Measurements from ENCODE around the gene SPAG6.

DNA sequence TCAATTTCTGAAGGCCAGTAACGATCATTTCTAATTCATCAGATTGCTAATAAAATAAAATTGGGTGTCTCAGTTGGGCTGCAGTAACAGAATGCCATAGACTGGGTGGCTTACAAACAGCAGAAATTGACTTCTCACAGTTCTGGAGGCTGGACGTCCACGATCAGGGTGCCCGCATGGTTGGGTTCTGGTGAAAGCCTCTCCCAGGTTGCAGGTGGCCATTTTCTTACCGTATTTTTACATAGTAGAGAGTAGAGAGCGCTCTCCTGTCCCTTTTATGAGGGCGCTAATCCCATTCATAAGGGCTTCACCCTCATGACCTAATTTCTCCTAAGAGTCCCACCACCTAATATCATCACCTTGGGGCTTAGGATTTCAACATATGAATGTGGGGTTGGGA is 106.0 kb downstream of the SPAG6 start:
- TF ChIP-seq RXRA (IDR thresholded peaks at IDR 0.05) (no peak), SP1 (IDR thresholded peaks at IDR 0.05) (no peak), FOXA2 (IDR thresholded peaks at IDR 0.05) (no peak), HNF4G (IDR thresholded peaks at IDR 0.05) (no peak), EGR1 (IDR thresholded peaks at IDR 0.05; ENCODE audit: low read depth in 2 of 2) (no peak)
- TF ChIP-seq, protein P1, sequence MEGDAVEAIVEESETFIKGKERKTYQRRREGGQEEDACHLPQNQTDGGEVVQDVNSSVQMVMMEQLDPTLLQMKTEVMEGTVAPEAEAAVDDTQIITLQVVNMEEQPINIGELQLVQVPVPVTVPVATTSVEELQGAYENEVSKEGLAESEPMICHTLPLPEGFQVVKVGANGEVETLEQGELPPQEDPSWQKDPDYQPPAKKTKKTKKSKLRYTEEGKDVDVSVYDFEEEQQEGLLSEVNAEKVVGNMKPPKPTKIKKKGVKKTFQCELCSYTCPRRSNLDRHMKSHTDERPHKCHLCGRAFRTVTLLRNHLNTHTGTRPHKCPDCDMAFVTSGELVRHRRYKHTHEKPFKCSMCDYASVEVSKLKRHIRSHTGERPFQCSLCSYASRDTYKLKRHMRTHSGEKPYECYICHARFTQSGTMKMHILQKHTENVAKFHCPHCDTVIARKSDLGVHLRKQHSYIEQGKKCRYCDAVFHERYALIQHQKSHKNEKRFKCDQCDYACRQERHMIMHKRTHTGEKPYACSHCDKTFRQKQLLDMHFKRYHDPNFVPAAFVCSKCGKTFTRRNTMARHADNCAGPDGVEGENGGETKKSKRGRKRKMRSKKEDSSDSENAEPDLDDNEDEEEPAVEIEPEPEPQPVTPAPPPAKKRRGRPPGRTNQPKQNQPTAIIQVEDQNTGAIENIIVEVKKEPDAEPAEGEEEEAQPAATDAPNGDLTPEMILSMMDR (IDR thresholded peaks at IDR 0.05; ENCODE audit: low read depth, low read length, missing input control), result no peak
- TF ChIP-seq, protein P2, sequence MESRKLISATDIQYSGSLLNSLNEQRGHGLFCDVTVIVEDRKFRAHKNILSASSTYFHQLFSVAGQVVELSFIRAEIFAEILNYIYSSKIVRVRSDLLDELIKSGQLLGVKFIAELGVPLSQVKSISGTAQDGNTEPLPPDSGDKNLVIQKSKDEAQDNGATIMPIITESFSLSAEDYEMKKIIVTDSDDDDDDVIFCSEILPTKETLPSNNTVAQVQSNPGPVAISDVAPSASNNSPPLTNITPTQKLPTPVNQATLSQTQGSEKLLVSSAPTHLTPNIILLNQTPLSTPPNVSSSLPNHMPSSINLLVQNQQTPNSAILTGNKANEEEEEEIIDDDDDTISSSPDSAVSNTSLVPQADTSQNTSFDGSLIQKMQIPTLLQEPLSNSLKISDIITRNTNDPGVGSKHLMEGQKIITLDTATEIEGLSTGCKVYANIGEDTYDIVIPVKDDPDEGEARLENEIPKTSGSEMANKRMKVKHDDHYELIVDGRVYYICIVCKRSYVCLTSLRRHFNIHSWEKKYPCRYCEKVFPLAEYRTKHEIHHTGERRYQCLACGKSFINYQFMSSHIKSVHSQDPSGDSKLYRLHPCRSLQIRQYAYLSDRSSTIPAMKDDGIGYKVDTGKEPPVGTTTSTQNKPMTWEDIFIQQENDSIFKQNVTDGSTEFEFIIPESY (IDR thresholded peaks at IDR 0.05), result no peak
- TF ChIP-seq, protein P3, sequence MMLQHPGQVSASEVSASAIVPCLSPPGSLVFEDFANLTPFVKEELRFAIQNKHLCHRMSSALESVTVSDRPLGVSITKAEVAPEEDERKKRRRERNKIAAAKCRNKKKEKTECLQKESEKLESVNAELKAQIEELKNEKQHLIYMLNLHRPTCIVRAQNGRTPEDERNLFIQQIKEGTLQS (IDR thresholded peaks at IDR 0.05), result no peak

All from liver (tissue), 3 donors.